Progenitor cell of endocrine pancreas (in vitro differentiated cells): ENCODE measurements around the gene KLHDC1. TPM values are rescaled to one million over a fixed set of nuclear protein-coding genes. Genes with fewer than 3 reads are reported as not detected.
"Not testable (repeated sequence)": the region's sequence is repeated elsewhere in the genome, so short reads cannot be mapped to it uniquely, and the experiment has no call there.

Experiments used
- DNase-seq: peaks from one replicate; pipeline ENCODE4 v3.0.0; 2021; ENCODE audit warnings: low spot score; ENCODE audit not compliant: unreplicated experiment
- H3K27ac Mint-ChIP-seq: 2 replicates; pipeline ENCODE4 v1.8.0; 2021; ENCODE audit warnings: mild to moderate bottlenecking, moderate library complexity, mixed read lengths
- H3K27me3 Mint-ChIP-seq: 2 replicates; pipeline ENCODE4 v1.8.0; 2021; ENCODE audit warnings: mixed read lengths
- H3K36me3 Mint-ChIP-seq: 2 replicates; pipeline ENCODE4 v1.8.0; 2022; ENCODE audit warnings: mixed read lengths; ENCODE audit not compliant: insufficient read depth
- H3K4me1 Mint-ChIP-seq: 2 replicates; pipeline ENCODE4 v1.8.0; 2021; ENCODE audit warnings: low read depth, mixed read lengths
- H3K4me3 Mint-ChIP-seq: 2 replicates; pipeline ENCODE4 v1.8.0; 2021; ENCODE audit warnings: low read depth, mild to moderate bottlenecking, moderate library complexity, mixed read lengths
- H3K9me3 Mint-ChIP-seq: 2 replicates; pipeline ENCODE4 v1.8.0; 2021; ENCODE audit warnings: low read depth, mixed read lengths
- total RNA-seq: library from RNA; stranded (reverse); gene quantifications from 2 replicates; pipeline ENCODE4 v1.2.1, GENCODE V29; 2021
- TF ChIP-seq, protein P1 (sequence below): fragments of 200-600 bp; sonication (generic); IDR thresholded peaks from one replicate; pipeline ENCODE4 v1.5.0; 2021; ENCODE audit warnings: antibody characterized with exemption, mild to moderate bottlenecking; ENCODE audit not compliant: unreplicated experiment

Gene KLHDC1
- total RNA-seq, 1 donor from 2014 or later: 2.8 TPM

DNA sequence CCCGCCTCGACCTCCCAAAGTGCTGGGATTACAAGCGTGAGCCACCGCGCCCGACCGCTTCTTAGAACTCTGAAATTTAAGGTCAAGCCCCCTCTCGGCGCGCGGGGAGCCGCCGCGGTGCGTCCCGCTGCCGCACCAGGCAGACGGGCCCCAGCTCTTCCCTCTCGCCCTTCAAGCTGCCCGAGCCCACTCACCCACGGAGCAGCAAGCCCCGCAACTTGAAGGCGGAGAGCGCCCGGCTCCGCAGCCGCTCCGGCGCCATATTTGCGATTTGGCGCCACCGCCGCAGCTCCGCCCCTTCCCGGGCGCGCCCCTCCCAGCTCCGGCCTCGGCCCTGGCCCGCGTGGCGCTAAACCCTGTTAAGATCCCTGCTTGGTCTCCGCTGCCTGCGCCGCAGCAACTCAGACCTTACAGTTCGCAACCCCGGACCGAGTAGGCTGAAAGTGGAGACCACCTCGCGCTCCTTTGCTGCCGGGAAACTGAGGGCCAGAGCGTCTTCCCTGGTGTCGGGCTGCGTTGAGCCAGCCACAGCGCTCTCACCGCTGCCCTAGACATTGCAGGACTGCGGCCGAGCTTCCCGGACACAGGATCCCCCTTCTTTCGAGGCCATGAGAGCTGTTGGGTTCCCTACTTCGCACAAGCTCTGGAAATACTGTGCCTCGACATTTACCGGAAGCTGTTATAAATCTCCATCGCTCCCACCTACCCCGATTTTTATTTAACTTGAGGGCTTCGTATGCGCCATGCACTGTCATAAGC lies 4.8 kb upstream of the KLHDC1 start, which contains the start of gene POLE2:
POLE2 (minus strand) TSS at position 273 of the 759 bp plus-strand sequence; CDS start at position 262, 11 bp downstream.
- Mint-ChIP-seq H3K4me3 (peak within 1 kb of the TSS; percentile 86), H3K36me3 (no peaks in the 10 kb centered on the region), H3K27me3 (no peaks in the 10 kb centered on the region), H3K9me3 (no peaks in the 10 kb centered on the region), H3K27ac (peak within 1 kb of the TSS; percentile 95), H3K4me1 (peaks cover 17% of the 10 kb centered on the region)
- DNase-seq: peak; percentile 67
- TF ChIP-seq, protein P1, sequence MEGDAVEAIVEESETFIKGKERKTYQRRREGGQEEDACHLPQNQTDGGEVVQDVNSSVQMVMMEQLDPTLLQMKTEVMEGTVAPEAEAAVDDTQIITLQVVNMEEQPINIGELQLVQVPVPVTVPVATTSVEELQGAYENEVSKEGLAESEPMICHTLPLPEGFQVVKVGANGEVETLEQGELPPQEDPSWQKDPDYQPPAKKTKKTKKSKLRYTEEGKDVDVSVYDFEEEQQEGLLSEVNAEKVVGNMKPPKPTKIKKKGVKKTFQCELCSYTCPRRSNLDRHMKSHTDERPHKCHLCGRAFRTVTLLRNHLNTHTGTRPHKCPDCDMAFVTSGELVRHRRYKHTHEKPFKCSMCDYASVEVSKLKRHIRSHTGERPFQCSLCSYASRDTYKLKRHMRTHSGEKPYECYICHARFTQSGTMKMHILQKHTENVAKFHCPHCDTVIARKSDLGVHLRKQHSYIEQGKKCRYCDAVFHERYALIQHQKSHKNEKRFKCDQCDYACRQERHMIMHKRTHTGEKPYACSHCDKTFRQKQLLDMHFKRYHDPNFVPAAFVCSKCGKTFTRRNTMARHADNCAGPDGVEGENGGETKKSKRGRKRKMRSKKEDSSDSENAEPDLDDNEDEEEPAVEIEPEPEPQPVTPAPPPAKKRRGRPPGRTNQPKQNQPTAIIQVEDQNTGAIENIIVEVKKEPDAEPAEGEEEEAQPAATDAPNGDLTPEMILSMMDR: no peak

- H3K9me3 Mint-ChIP-seq: no peaks in the 10 kb centered on the region
- no peak for DNase-seq
- H3K4me1 Mint-ChIP-seq: peaks cover 17% of the 10 kb centered on the region
- TF ChIP-seq, protein P1: no peak
- H3K27me3 Mint-ChIP-seq: no peaks in the 10 kb centered on the region
- H3K36me3 Mint-ChIP-seq: no peaks in the 10 kb centered on the region
- H3K4me3 Mint-ChIP-seq: peak overlapping the region; percentile 86
- H3K27ac Mint-ChIP-seq: peak overlapping the region; percentile 95
Observed at GRCh38 chr14:49688701-49689030, 4.3 kb upstream of the KLHDC1 start.

DNA sequence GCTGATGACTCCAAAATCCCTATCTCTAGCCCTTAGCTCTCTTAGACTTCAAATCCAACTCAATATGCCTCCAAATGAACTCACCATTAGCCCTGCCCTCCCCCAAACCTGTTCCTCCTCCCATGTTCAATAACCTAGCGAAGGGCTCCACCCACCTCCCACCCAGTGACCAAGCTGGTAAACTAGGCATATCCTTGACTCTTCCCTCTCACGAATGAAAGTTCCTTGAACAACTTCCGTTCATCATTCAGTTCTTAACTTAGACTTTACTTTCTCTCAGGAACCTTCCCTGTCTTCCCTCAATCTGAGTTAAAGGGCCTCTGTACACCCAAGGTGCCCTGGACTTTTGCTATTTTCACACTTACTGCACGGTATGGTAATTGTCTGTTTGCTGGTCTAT lies 1.9 kb upstream of the KLHDC1 start:
- no peak overlapping the region for H3K27ac Mint-ChIP-seq
- no peak overlapping the region for H3K4me3 Mint-ChIP-seq
- H3K36me3 Mint-ChIP-seq: no peaks in the 10 kb centered on the region
- H3K27me3 Mint-ChIP-seq: no peaks in the 10 kb centered on the region
- TF ChIP-seq, protein P1: no peak
- peaks cover 17% of the 10 kb centered on the region for H3K4me1 Mint-ChIP-seq
- no peaks in the 10 kb centered on the region for H3K9me3 Mint-ChIP-seq
- no peak for DNase-seq

DNA sequence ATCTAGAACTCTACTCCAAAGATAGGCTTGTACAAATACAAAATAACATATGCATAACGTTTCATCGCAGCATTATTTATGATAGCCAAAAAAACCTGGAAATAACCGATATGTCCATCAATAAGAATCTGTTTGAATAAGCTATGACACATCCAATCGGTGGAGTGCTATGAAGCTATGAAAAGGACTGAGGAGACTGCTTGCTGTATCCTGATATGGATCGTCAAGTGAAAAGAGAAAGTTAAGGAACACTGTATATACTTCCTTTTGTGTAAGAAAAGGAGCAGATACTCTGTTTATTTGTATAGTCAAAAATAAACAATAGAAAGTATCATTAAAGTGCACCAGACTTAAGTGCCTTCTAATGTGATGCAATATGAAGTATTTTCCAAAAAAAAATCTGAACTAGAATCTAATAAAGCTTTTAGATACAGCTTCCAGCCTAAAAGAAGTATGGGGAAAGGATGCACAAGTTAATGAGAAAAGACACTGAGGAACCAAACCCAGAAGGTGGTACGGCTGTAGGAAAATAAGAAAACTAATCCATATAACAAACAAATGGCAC lies 645 bp upstream of the KLHDC1 start:
- peaks cover 12% of the 10 kb centered on the region for H3K4me1 Mint-ChIP-seq
- TF ChIP-seq, protein P1: no peak
- H3K27ac Mint-ChIP-seq: peak overlapping the region; percentile 93
- DNase-seq: no peak
- no peaks in the 10 kb centered on the region for H3K36me3 Mint-ChIP-seq
- H3K9me3 Mint-ChIP-seq: no peaks in the 10 kb centered on the region
- no peaks in the 10 kb centered on the region for H3K27me3 Mint-ChIP-seq
- H3K4me3 Mint-ChIP-seq: peak overlapping the region; percentile 79

GRCh38 chr14:49693735-49694124 lies 810 bp downstream of the KLHDC1 start:
- not testable (repeated sequence) for DNase-seq, H3K27me3 Mint-ChIP-seq, H3K27ac Mint-ChIP-seq, H3K9me3 Mint-ChIP-seq, H3K36me3 Mint-ChIP-seq
- Mint-ChIP-seq H3K4me3 (peak overlapping the region; percentile 79), H3K4me1 (peaks cover 11% of the 10 kb centered on the region)

- Mint-ChIP-seq H3K27me3 (no peaks in the 10 kb centered on the region), H3K36me3 (no peaks in the 10 kb centered on the region), H3K27ac (no peak overlapping the region), H3K4me3 (no peak overlapping the region), H3K9me3 (no peaks in the 10 kb centered on the region), H3K4me1 (no peaks in the 10 kb centered on the region)
- TF ChIP-seq, protein P1: no peak
- DNase-seq: no peak
Observed at GRCh38 chr14:49702725-49703124, 9.8 kb downstream of the KLHDC1 start.
